Vagina (tissue), 2 donors: ENCODE results near the gene BCKDHA.

Source experiments
- CTCF ChIP-seq, 3 experiments: fragments of 450-650 bp in 2 of 3; fragments of 200-600 bp in 1 of 3; sonication (generic) in 1 of 3; IDR thresholded peaks; one replicate each; pipeline ENCODE4 v1.5.1; 2017 to 2019; ENCODE audit warnings: antibody characterized with exemption in 3 of 3, mild to moderate bottlenecking in 2 of 3, moderate library complexity in 2 of 3
- POLR2A ChIP-seq, 2 donors: fragments of 450-650 bp; IDR thresholded peaks; one replicate each; pipeline ENCODE4 v1.6.1; 2017; ENCODE audit warnings: antibody characterized with exemption in 2 of 2, mild to moderate bottlenecking in 2 of 2, moderate library complexity in 2 of 2
- POLR2AphosphoS5 ChIP-seq, 2 donors: sonication (generic); formaldehyde crosslinking; IDR thresholded peaks; one replicate each; pipeline ENCODE4 v1.9.0; 2017; ENCODE audit warnings: antibody characterized with exemption in 2 of 2, mild to moderate bottlenecking in 2 of 2, low read depth in 1 of 2; ENCODE audit not compliant: insufficient read depth in 1 of 2

GRCh38 chr19:41449079-41449864, 51.7 kb downstream of the BCKDHA start:
- TF ChIP-seq POLR2AphosphoS5 (IDR thresholded peaks at IDR 0.05; ENCODE audit: insufficient read depth in 1 of 2, low read depth in 1 of 2) (peak in 1 of 2 donors; percentile 13), CTCF (IDR thresholded peaks at IDR 0.05) (peak; percentile 70 to 95 (median 95)), POLR2A (IDR thresholded peaks at IDR 0.05) (no peak)
